GM18873 (cell line): ENCODE results near the gene TMEM252.

ENCODE experiments used
- ATAC-seq: cut with Tn5 transposase; IDR thresholded peaks from one replicate; pipeline ENCODE4 v1.9.1; 2021; ENCODE audit warnings: mild to moderate bottlenecking, moderate library complexity, moderate number of reproducible peaks; ENCODE audit not compliant: unreplicated experiment, low FRiP score

The TMEM252 gene

GRCh38 chr9:68502279-68502678 is 38.4 kb downstream of the TMEM252 start:
- no peak for ATAC-seq

- ATAC-seq: no peak
Measured at GRCh38 chr9:68500457-68501381, 40.0 kb downstream of the TMEM252 start.

GRCh38 chr9:68498816-68499215 is 41.9 kb downstream of the TMEM252 start:
- ATAC-seq: no peak

GRCh38 chr9:68497629-68498028 is 43.1 kb downstream of the TMEM252 start:
- ATAC-seq: no peak

GRCh38 chr9:68496356-68496755 is 44.3 kb downstream of the TMEM252 start:
- no peak for ATAC-seq

GRCh38 chr9:68495247-68495646 is 45.4 kb downstream of the TMEM252 start:
- no peak for ATAC-seq

- ATAC-seq: no peak
Measured at GRCh38 chr9:68493958-68494577, 46.6 kb downstream of the TMEM252 start.

- ATAC-seq: no peak
Measured at GRCh38 chr9:68493541-68493940, 47.1 kb downstream of the TMEM252 start.

- ATAC-seq: no peak
Measured at GRCh38 chr9:68492806-68493205, 47.9 kb downstream of the TMEM252 start.

GRCh38 chr9:68489646-68490045 is 51.0 kb downstream of the TMEM252 start:
- ATAC-seq: no peak

- ATAC-seq: no peak
Measured at GRCh38 chr9:68488126-68488525, 52.6 kb downstream of the TMEM252 start.
